GM12864 (cell line): ENCODE data around the gene TMEM147.
A peak's percentile ranks its signal among the peaks of the same experiment; 100 is the strongest.

Experiments used
- DNase-seq: peaks from one replicate; pipeline ENCODE4 v3.0.0-alpha.2; 2011; ENCODE audit warnings: low read depth
- H3K4me3 ChIP-seq: 2 replicates; pipeline ENCODE4 v1.5.1; 2011; ENCODE audit warnings: mild to moderate bottlenecking, low read depth, low read length, control low read depth
- CTCF ChIP-seq: IDR thresholded peaks from 2 replicates; pipeline ENCODE4 v1.5.1; 2011; ENCODE audit warnings: low read depth, mild to moderate bottlenecking, moderate library complexity, low read length, control low read depth, inconsistent platforms; ENCODE audit errors: missing control alignments

TMEM147 gene

GRCh38 chr19:35512831-35513627 is 32.4 kb upstream of the TMEM147 start:
- TF ChIP-seq CTCF, result no peak
- no peak overlapping the region for H3K4me3 ChIP-seq
- no peak for DNase-seq

- TF ChIP-seq CTCF, result peak; percentile 15
- DNase-seq, result no peak
- no peak within 1 kb of the TSS for H3K4me3 ChIP-seq
These were observed 31.7 kb upstream of the TMEM147 start, which contains the start of gene DMKN for GRCh38 chr19:35513628-35514281. TSS of gene DMKN (minus strand) at chr19:35513649. CDS start at chr19:35513475, 174 bp downstream.

- no peak overlapping the region for H3K4me3 ChIP-seq
- no peak for TF ChIP-seq CTCF
- DNase-seq, result no peak
These were observed 31.1 kb upstream of the TMEM147 start for GRCh38 chr19:35514282-35514809.

GRCh38 chr19:35516310-35516709 is 29.1 kb upstream of the TMEM147 start:
- no peak for TF ChIP-seq CTCF
- H3K4me3 ChIP-seq, result no peak overlapping the region
- no peak for DNase-seq

- DNase-seq, result no peak
- no peak overlapping the region for H3K4me3 ChIP-seq
- TF ChIP-seq CTCF, result no peak
These were observed 28.1 kb upstream of the TMEM147 start for GRCh38 chr19:35517342-35517741.

GRCh38 chr19:35518313-35518712 is 27.1 kb upstream of the TMEM147 start:
- DNase-seq, result no peak
- no peak for TF ChIP-seq CTCF
- H3K4me3 ChIP-seq, result no peak overlapping the region
